ENCODE results near the gene BARX1.
A peak's percentile ranks its signal among the peaks of the same experiment; 100 is the strongest.
"Not testable (repeated sequence)": the region's sequence is repeated elsewhere in the genome, so short reads cannot be mapped to it uniquely, and the experiment has no call there.

BARX1 gene

GRCh38 chr9:93967020-93967803, 12.1 kb upstream of the BARX1 start:
- TF ChIP-seq POLR2AphosphoS5 (IDR thresholded peaks at IDR 0.05; ENCODE audit: low read depth, low read length) (no peak), PAX5 (IDR thresholded peaks at IDR 0.05; ENCODE audit: insufficient read depth, low read length, severe bottlenecking) (no peak), POLR2A (IDR thresholded peaks at IDR 0.05; ENCODE audit: low read depth, low read length) (no peak), TAF1 (IDR thresholded peaks at IDR 0.05; ENCODE audit: low read depth, low read length) (no peak), SPI1 (IDR thresholded peaks at IDR 0.05; ENCODE audit: low read depth, low read length) (no peak), POU2F2 (IDR thresholded peaks at IDR 0.05; ENCODE audit: low read depth, low read length) (no peak)
- DNase-seq (ENCODE audit: insufficient read length, low spot score) (peak; percentile 5), FAIRE-seq (no peak)

GRCh38 chr9:93965830-93966577, 10.8 kb upstream of the BARX1 start:
- no peak for TF ChIP-seq TAF1 (IDR thresholded peaks at IDR 0.05; ENCODE audit: low read depth, low read length)
- no peak for TF ChIP-seq POLR2A (IDR thresholded peaks at IDR 0.05; ENCODE audit: low read depth, low read length)
- TF ChIP-seq POLR2AphosphoS5 (IDR thresholded peaks at IDR 0.05; ENCODE audit: low read depth, low read length) = no peak
- TF ChIP-seq POU2F2 (IDR thresholded peaks at IDR 0.05; ENCODE audit: low read depth, low read length) = no peak
- no peak for TF ChIP-seq PAX5 (IDR thresholded peaks at IDR 0.05; ENCODE audit: insufficient read depth, low read length, severe bottlenecking)
- TF ChIP-seq SPI1 (IDR thresholded peaks at IDR 0.05; ENCODE audit: low read depth, low read length) = no peak
- DNase-seq (ENCODE audit: insufficient read length, low spot score) = no peak
- no peak for FAIRE-seq

- no peak for DNase-seq (ENCODE audit: insufficient read length, low spot score)
- TF ChIP-seq TAF1 (IDR thresholded peaks at IDR 0.05; ENCODE audit: low read depth, low read length) (no peak), PAX5 (IDR thresholded peaks at IDR 0.05; ENCODE audit: insufficient read depth, low read length, severe bottlenecking) (no peak), POU2F2 (IDR thresholded peaks at IDR 0.05; ENCODE audit: low read depth, low read length) (no peak), SPI1 (IDR thresholded peaks at IDR 0.05; ENCODE audit: low read depth, low read length) (no peak), POLR2A (IDR thresholded peaks at IDR 0.05; ENCODE audit: low read depth, low read length) (no peak), POLR2AphosphoS5 (IDR thresholded peaks at IDR 0.05; ENCODE audit: low read depth, low read length) (no peak)
- no peak for FAIRE-seq
Measured at GRCh38 chr9:93964685-93965084, 9.5 kb upstream of the BARX1 start.

GRCh38 chr9:93963969-93964368, 8.8 kb upstream of the BARX1 start:
- FAIRE-seq = no peak

GRCh38 chr9:93963489-93963888, 8.3 kb upstream of the BARX1 start:
- not testable (repeated sequence) for DNase-seq (ENCODE audit: insufficient read length, low spot score); FAIRE-seq

More at GRCh38 chr9:93963969-93964368, 8.8 kb upstream of the BARX1 start:
- DNase-seq (ENCODE audit: insufficient read length, low spot score) = no peak
- TF ChIP-seq POU2F2 (IDR thresholded peaks at IDR 0.05; ENCODE audit: low read depth, low read length) (no peak), POLR2A (IDR thresholded peaks at IDR 0.05; ENCODE audit: low read depth, low read length) (no peak), TAF1 (IDR thresholded peaks at IDR 0.05; ENCODE audit: low read depth, low read length) (no peak), POLR2AphosphoS5 (IDR thresholded peaks at IDR 0.05; ENCODE audit: low read depth, low read length) (no peak), SPI1 (IDR thresholded peaks at IDR 0.05; ENCODE audit: low read depth, low read length) (no peak), PAX5 (IDR thresholded peaks at IDR 0.05; ENCODE audit: insufficient read depth, low read length, severe bottlenecking) (no peak)

- DNase-seq (ENCODE audit: insufficient read length, low spot score) (no peak), FAIRE-seq (peak; percentile 72)
- TF ChIP-seq TAF1 (IDR thresholded peaks at IDR 0.05; ENCODE audit: low read depth, low read length) (no peak), SPI1 (IDR thresholded peaks at IDR 0.05; ENCODE audit: low read depth, low read length) (no peak), POU2F2 (IDR thresholded peaks at IDR 0.05; ENCODE audit: low read depth, low read length) (no peak), POLR2AphosphoS5 (IDR thresholded peaks at IDR 0.05; ENCODE audit: low read depth, low read length) (no peak), PAX5 (IDR thresholded peaks at IDR 0.05; ENCODE audit: insufficient read depth, low read length, severe bottlenecking) (no peak)
Measured at GRCh38 chr9:93962561-93963440, 7.6 kb upstream of the BARX1 start.

- FAIRE-seq (no peak), DNase-seq (ENCODE audit: insufficient read length, low spot score) (no peak)
- TF ChIP-seq SPI1 (IDR thresholded peaks at IDR 0.05; ENCODE audit: low read depth, low read length) = no peak
- no peak for TF ChIP-seq POLR2AphosphoS5 (IDR thresholded peaks at IDR 0.05; ENCODE audit: low read depth, low read length)
- no peak for TF ChIP-seq PAX5 (IDR thresholded peaks at IDR 0.05; ENCODE audit: insufficient read depth, low read length, severe bottlenecking)
- no peak for TF ChIP-seq POLR2A (IDR thresholded peaks at IDR 0.05; ENCODE audit: low read depth, low read length)
- TF ChIP-seq POU2F2 (IDR thresholded peaks at IDR 0.05; ENCODE audit: low read depth, low read length) = no peak
- no peak for TF ChIP-seq TAF1 (IDR thresholded peaks at IDR 0.05; ENCODE audit: low read depth, low read length)
Measured at GRCh38 chr9:93962017-93962416, 6.9 kb upstream of the BARX1 start.

GRCh38 chr9:93960971-93961841, 6.1 kb upstream of the BARX1 start:
- TF ChIP-seq POU2F2 (IDR thresholded peaks at IDR 0.05; ENCODE audit: low read depth, low read length) (no peak), POLR2A (IDR thresholded peaks at IDR 0.05; ENCODE audit: low read depth, low read length) (no peak), PAX5 (IDR thresholded peaks at IDR 0.05; ENCODE audit: insufficient read depth, low read length, severe bottlenecking) (no peak), SPI1 (IDR thresholded peaks at IDR 0.05; ENCODE audit: low read depth, low read length) (no peak), POLR2AphosphoS5 (IDR thresholded peaks at IDR 0.05; ENCODE audit: low read depth, low read length) (no peak), TAF1 (IDR thresholded peaks at IDR 0.05; ENCODE audit: low read depth, low read length) (no peak)
- FAIRE-seq (no peak), DNase-seq (ENCODE audit: insufficient read length, low spot score) (no peak)
